Measurements from ENCODE around the gene TTC33. TPM values are rescaled to one million over a fixed set of nuclear protein-coding genes. Genes with fewer than 3 reads are reported as not detected.
"Not testable (repeated sequence)": the region's sequence is repeated elsewhere in the genome, so short reads cannot be mapped to it uniquely, and the experiment has no call there.

TTC33 gene
- total RNA-seq, 4 donors from 2014 or later = 20.2 to 49.0 (median 32.6) TPM

DNA sequence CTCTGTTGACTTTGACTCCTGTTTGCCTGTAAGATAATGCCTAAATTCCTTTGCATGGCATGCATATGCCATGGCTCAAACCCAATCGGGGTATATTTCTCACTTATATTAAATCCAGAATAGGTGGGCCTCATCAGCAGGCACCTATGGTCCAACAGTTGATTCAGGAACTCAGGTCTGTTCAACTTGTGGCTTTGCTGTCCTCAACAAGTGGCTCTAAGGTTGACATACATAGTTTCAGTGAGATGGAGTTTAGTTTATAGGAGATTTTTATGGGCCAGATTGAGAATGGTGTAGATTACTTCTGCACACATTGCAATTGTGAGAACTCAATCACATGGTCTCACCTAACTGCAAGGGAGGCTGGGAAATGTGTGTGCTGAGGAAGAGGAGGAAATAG lies 107.6 kb downstream of the TTC33 start:
- Histone ChIP-seq H3K4me3 (no peak overlapping the region), H3K27me3 (no peaks in the 10 kb centered on the region), H3K27ac (no peak overlapping the region), H3K4me1 (no peaks in the 10 kb centered on the region), H3K9me3 (no peaks in the 10 kb centered on the region), H3K36me3 (no peaks in the 10 kb centered on the region)
- in situ Hi-C loops (cut with MboI; ENCODE audit: low sequenced_read_pairs in 4 of 4) = no loop called here
- ATAC-seq (no peak), DNase-seq (no peak)
- no peak for TF ChIP-seq POLR2A (IDR thresholded peaks at IDR 0.05)
- TF ChIP-seq CTCF (IDR thresholded peaks at IDR 0.05 in 4 of 5, conservative IDR thresholded peaks at IDR 0.05 in 1 of 5) = no peak
- intact Hi-C loops (cut with DNase I; ENCODE audit: low total_unique reads) = no loop called here

DNA sequence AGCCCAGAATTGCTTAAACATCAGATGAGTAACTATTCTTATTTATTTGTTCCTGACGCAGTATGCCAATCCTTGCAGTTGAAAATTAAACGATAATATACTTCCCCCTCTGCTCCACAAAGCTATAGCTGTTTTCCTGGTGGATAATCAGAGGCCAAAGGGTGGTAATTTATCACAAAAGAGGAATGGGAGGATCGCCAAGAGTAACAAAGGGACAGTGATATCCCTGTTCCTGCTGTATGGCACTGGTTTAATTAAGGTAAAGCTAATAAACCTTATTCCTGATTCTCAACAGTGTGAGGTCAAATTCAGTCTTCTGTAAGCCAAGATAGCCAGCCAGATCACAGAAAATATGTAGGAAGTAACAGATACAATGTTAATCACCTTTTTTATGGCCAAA lies 109.5 kb downstream of the TTC33 start:
- H3K27ac ChIP-seq = no peak overlapping the region
- no peaks in the 10 kb centered on the region for H3K27me3 ChIP-seq
- H3K4me1 ChIP-seq = no peaks in the 10 kb centered on the region
- TF ChIP-seq POLR2A (IDR thresholded peaks at IDR 0.05) = no peak
- no peak for TF ChIP-seq CTCF (IDR thresholded peaks at IDR 0.05 in 4 of 5, conservative IDR thresholded peaks at IDR 0.05 in 1 of 5)
- DNase-seq (no peak), ATAC-seq (no peak)
- in situ Hi-C loops (cut with MboI; ENCODE audit: low sequenced_read_pairs in 4 of 4) (no loop called here), intact Hi-C loops (cut with DNase I; ENCODE audit: low total_unique reads) (no loop called here)
- H3K36me3 ChIP-seq = no peaks in the 10 kb centered on the region
- H3K9me3 ChIP-seq = no peaks in the 10 kb centered on the region
- no peak overlapping the region for H3K4me3 ChIP-seq

GRCh38 chr5:40639531-40639930 lies 116.2 kb downstream of the TTC33 start:
- H3K27ac ChIP-seq; H3K36me3 ChIP-seq; DNase-seq; H3K27me3 ChIP-seq; H3K9me3 ChIP-seq; H3K4me1 ChIP-seq; intact Hi-C loops (cut with DNase I; ENCODE audit: low total_unique reads); ATAC-seq; in situ Hi-C loops (cut with MboI; ENCODE audit: low sequenced_read_pairs in 4 of 4); H3K4me3 ChIP-seq: not testable (repeated sequence)

GRCh38 chr5:40634593-40634992 lies 121.2 kb downstream of the TTC33 start:
- Histone ChIP-seq H3K27me3 (no peaks in the 10 kb centered on the region), H3K27ac (no peak overlapping the region), H3K4me1 (no peaks in the 10 kb centered on the region), H3K36me3 (no peaks in the 10 kb centered on the region), H3K4me3 (no peak overlapping the region), H3K9me3 (no peaks in the 10 kb centered on the region)
- DNase-seq = no peak
- intact Hi-C loops (cut with DNase I; ENCODE audit: low total_unique reads) (no loop called here), in situ Hi-C loops (cut with MboI; ENCODE audit: low sequenced_read_pairs in 4 of 4) (no loop called here)
- TF ChIP-seq POLR2A (IDR thresholded peaks at IDR 0.05) = no peak
- TF ChIP-seq CTCF (IDR thresholded peaks at IDR 0.05 in 4 of 5, conservative IDR thresholded peaks at IDR 0.05 in 1 of 5) = no peak
- no peak for ATAC-seq

GRCh38 chr5:40634154-40634553 lies 121.6 kb downstream of the TTC33 start:
- TF ChIP-seq CTCF (IDR thresholded peaks at IDR 0.05 in 4 of 5, conservative IDR thresholded peaks at IDR 0.05 in 1 of 5) = no peak
- no peak for TF ChIP-seq POLR2A (IDR thresholded peaks at IDR 0.05)
- Histone ChIP-seq H3K27ac (no peak overlapping the region), H3K9me3 (no peaks in the 10 kb centered on the region), H3K36me3 (no peaks in the 10 kb centered on the region), H3K27me3 (no peaks in the 10 kb centered on the region), H3K4me3 (no peak overlapping the region), H3K4me1 (no peaks in the 10 kb centered on the region)
- DNase-seq = no peak
- in situ Hi-C loops (cut with MboI; ENCODE audit: low sequenced_read_pairs in 4 of 4) = no loop called here
- intact Hi-C loops (cut with DNase I; ENCODE audit: low total_unique reads) = no loop called here
- no peak for ATAC-seq
